Endometrial microvascular endothelial cells (primary cell): Measurements from ENCODE around the gene TLR5. TPM values are rescaled to one million over a fixed set of nuclear protein-coding genes. Genes with fewer than 3 reads are reported as not detected.

ENCODE experiments used
- in situ Hi-C: cut with HindIII; loops from 2 replicates; pipeline ENCODE4 v1.10.0; 2017; ENCODE audit warnings: low sequenced_read_pairs, low pct_unique_long_range_greater_than_20kb; ENCODE audit errors: inconsistent ontology term
- total RNA-seq: library from RNA; depleted of rRNA; stranded (reverse); fragments of >200 nt; gene quantifications from one replicate; pipeline ENCODE4 v1.2.3, GENCODE V29; 2015; ENCODE audit errors: inconsistent ontology term

Gene TLR5
- total RNA-seq, 1 donor from 2014 or later: not detected

GRCh38 chr1:223126741-223127140, 16.3 kb downstream of the TLR5 start:
- in situ Hi-C loops: no loop called here

- in situ Hi-C loops: no loop called here
Observed at GRCh38 chr1:223125766-223126165, 17.3 kb downstream of the TLR5 start.

GRCh38 chr1:223123011-223123610, 19.9 kb downstream of the TLR5 start:
- in situ Hi-C loops: no loop called here

GRCh38 chr1:223118418-223118817, 24.6 kb downstream of the TLR5 start:
- in situ Hi-C loops: no loop called here

- in situ Hi-C loops: no loop called here
Observed at GRCh38 chr1:223116950-223117349, 26.1 kb downstream of the TLR5 start.

- in situ Hi-C loops: no loop called here
Observed at GRCh38 chr1:223114871-223115270, 28.2 kb downstream of the TLR5 start.

GRCh38 chr1:223110952-223111351, 32.1 kb downstream of the TLR5 start:
- in situ Hi-C loops: no loop called here

GRCh38 chr1:223109581-223110026, 33.4 kb downstream of the TLR5 start:
- in situ Hi-C loops: no loop called here

GRCh38 chr1:223106856-223107255, 36.2 kb downstream of the TLR5 start:
- in situ Hi-C loops: no loop called here

GRCh38 chr1:223105568-223105967, 37.5 kb downstream of the TLR5 start:
- in situ Hi-C loops: no loop called here

GRCh38 chr1:223102797-223103533, 40.1 kb downstream of the TLR5 start:
- in situ Hi-C loops: no loop called here

GRCh38 chr1:223097713-223098112, 45.3 kb downstream of the TLR5 start:
- in situ Hi-C loops: loop anchor here (25.0 kb wide), 1 partner anchor 310 kb away; no protein-coding TSS in a partner anchor

GRCh38 chr1:223095870-223096269, 47.2 kb downstream of the TLR5 start:
- in situ Hi-C loops: loop anchor here (25.0 kb wide), 1 partner anchor 309 kb away; no protein-coding TSS in a partner anchor

GRCh38 chr1:223091896-223092295, 51.2 kb downstream of the TLR5 start:
- in situ Hi-C loops: loop anchor here (25.0 kb wide), 1 partner anchor 305 kb away; no protein-coding TSS in a partner anchor

GRCh38 chr1:223089250-223089649, 53.8 kb downstream of the TLR5 start:
- in situ Hi-C loops: loop anchor here (25.0 kb wide), 1 partner anchor 302 kb away; no protein-coding TSS in a partner anchor

GRCh38 chr1:223088713-223089240, 54.3 kb downstream of the TLR5 start:
- in situ Hi-C loops: loop anchor here (25.0 kb wide), 1 partner anchor 301 kb away; no protein-coding TSS in a partner anchor

GRCh38 chr1:223087291-223088255, 55.5 kb downstream of the TLR5 start:
- in situ Hi-C loops: loop anchor here (25.0 kb wide), 1 partner anchor 300 kb away; no protein-coding TSS in a partner anchor

GRCh38 chr1:223084464-223084866, 58.6 kb downstream of the TLR5 start:
- in situ Hi-C loops: loop anchor here (25.0 kb wide), 1 partner anchor 297 kb away; no protein-coding TSS in a partner anchor

- in situ Hi-C loops: loop anchor here (25.0 kb wide), 1 partner anchor 297 kb away; no protein-coding TSS in a partner anchor
Observed at GRCh38 chr1:223083831-223084230, 59.2 kb downstream of the TLR5 start.
